Measurements from ENCODE around the gene MYH2.
"Not testable (repeated sequence)": the region's sequence is repeated elsewhere in the genome, so short reads cannot be mapped to it uniquely, and the experiment has no call there.

MYH2 gene

DNA sequence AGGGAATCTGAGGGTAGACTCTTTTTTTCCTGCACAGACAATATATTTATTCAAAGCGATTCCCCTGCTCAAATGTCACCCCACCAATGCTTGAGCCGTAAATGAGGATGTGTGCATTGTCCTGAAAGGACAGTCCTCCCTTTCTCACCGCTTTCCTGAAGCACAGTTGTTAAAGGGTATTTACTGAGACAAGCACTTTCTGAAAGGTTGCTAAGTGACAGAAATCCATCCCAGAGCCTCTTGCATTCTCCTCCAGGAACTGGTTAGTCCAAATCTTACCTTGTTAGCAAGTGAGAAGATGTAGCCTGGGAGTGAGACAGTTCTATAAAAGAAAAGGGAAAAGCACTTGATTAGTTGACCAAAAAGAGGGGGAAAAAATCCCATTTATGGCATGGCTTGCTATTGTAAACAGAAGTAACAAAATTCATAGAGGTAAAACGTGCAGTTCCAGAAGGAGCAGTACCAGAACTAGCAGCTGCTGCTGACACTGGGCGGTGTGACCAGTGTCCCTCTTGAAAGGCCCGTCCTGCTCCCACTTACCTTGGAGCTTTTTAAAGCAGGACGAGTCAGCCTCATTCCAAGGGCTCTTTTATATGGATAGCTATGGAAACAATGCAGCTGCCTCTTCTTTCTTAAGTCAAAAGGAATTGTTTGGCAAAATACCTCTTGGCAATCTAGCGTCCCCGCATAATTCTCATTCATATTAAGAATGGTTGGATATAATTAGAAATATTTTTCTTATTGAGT is at the start of gene MYH2:
MYH2 (minus strand) TSS at position 563 of the 747 bp plus-strand sequence. CDS start 1,738 bp downstream, outside the sequence.
- DNase-seq (ENCODE audit: low read depth in 2 of 2), result no peak

DNA sequence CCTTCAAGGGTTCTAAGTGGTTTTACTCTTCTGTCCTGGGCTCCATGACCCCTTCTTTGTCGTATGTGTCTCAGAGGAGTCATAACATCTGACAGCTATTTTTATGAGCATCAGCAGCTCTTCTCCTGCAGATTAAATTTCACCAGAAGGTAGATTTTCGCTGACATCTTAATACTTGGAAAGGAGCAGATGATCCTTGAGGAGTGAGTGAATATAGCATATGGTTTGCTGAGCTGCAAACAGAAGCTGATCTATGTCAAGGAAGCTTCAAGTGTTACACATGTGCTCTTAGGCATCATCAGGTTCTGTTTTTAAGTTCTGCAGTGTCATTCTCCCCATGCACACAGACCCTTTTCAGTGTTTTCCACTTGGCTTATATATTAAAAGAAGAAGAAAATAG is 49.2 kb upstream of the MYH2 start:
- no peak for DNase-seq (ENCODE audit: low read depth in 2 of 2)

DNA sequence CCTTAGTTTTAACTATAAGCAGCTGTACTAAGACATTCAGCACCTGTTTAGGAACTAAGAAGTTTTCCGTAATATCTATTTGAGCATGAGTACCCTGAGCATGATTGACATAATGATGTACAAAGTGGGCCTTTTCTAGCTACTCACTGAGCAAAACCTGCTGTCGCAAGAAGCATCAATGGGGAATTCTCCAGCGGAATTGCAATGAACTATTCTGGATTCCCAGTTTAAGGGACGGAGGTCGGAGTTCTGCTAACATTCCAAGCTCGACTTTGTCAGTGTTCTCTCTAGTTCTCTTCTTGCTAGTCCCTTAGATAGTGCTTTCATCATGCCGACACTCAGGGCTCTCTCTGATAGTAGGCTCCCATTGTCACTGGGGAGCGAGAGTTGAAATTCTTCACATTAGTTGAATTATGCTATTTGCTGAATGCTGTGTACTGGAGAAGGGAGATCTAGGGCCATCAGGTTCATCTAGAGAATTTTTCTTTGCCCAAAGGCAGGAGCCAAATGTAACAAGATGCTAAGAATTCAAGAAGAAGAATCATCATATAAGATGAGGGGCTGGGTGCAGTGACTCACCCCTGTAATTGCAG is 40.2 kb upstream of the MYH2 start:
- no peak for DNase-seq (ENCODE audit: low read depth in 2 of 2)

DNA sequence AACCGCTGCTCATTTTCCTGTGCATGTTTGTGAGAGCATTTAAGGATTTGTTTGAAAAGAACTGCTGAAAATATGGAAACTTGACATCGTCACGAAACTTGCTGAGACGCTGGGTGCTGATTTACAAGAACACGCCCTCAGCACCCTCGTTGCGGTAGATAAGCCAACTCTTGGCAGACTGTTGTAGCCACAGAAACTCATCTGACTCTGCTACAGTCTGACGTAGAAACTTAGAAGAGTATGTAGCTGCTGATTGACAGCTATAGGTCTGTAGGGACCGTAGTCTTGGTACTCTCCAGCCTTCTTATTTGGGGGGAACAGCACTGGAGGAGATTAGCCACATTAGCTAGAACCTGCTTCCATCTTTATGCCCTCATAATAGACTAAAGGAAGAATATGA is 36.1 kb upstream of the MYH2 start:
- DNase-seq (ENCODE audit: low read depth in 2 of 2), result no peak

DNA sequence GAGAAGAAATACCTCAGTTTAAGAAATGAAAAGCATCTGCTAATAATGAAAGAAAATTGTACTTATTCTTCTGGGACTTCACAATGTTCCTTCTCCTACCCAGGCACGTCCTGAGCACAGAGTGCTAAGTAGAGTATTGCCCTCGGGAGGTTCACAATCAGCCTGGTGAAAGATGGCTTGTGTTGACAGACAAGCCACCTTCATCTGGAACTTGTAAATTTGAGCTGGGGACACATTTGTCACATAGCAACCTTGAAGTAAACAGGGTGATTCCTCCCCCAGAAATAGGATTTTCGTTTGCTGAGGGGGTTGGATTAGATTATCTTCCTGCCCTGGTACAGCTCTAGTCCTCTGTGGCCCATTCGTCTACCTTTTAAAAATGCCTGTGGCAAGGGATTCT is 34.4 kb upstream of the MYH2 start:
- no peak for DNase-seq (ENCODE audit: low read depth in 2 of 2)

DNA sequence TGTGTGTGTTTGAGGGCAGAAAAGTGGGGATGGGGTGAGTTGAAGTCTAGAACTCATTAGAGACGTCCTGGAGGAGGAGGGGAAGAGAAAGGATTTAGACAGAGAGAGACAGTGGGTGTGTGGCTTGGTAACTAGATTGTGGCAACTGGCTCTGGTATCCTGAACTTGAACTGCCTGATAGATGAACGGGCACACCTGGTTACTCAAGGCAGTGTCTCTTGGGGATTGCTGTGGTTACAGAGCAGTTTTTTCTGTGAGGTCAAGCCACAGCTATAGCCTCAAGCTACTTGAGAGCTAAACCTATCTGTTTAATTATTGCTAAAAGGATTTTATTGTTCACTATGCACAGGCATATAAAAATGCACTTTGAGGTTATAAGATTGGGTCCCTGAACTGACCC is 29.8 kb upstream of the MYH2 start:
- no peak for DNase-seq (ENCODE audit: low read depth in 2 of 2)

DNA sequence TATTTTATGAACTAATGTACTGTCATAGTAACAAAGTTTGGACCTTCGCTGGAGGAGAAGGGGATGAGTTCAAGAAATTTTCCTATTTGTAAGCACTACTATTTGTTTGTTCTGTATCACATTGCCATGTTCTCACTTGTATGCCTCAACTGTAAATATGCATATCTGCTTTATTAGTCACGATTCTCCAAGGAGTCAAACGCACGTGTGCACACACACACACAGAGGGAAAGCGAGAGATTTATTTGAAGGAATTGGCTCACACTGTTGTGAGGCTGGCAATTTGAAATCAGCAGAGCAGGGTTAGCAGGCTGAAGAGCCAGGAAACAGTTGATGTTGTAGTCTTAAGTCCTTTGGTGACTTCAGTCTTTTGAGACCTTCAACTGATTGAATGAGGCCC is 24.9 kb upstream of the MYH2 start:
- no peak for DNase-seq (ENCODE audit: low read depth in 2 of 2)

DNA sequence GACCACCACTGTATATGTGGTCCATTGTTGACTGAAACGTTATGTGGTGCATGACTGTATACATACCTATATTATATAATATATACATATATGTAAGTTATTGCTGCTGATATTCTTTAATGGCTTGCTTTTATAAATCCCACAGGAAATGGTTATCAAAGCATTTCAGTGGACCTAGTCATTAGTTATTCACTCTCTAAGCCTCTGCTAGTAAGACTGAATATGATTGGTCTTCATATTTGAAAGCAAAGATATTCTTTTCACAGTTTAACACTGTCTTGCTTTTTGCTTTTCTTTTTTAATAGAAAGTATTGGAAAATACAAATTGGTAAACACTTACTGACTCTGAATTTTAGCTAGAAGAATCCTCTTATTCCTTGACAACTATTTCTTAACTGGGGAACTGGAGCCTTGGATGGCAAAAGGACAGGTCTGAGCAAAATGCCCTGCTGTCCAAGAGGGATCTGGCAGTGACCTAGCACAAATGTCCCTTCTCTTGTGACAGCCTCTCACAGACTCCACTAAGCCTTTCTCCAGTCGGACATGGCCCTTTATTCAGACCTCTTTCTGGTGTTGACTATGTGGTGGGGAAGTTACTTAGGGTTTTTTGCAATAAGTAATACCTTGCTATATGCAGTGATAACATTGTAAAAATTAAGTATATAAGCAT is 14.7 kb upstream of the MYH2 start:
- DNase-seq (ENCODE audit: low read depth in 2 of 2), result no peak

DNA sequence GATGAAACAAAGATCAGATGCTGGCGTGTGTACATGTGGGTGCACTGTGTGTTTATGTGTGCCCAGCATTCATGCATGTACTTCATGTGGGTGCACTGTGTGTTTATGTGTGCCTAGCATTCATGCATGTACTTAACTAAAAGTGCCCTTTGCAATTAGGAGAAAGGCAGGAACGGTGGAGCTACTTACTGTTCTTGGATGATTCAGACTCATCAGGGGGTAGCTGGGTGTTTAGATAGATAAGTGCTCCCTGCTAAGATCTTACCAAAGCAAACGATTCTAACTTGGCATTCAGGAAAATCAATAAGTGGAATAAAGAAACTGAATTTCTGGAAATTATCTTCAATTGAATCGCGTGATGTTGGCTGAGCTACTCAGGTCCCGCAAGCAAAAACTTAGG is 8.6 kb upstream of the MYH2 start:
- no peak for DNase-seq (ENCODE audit: low read depth in 2 of 2)

DNA sequence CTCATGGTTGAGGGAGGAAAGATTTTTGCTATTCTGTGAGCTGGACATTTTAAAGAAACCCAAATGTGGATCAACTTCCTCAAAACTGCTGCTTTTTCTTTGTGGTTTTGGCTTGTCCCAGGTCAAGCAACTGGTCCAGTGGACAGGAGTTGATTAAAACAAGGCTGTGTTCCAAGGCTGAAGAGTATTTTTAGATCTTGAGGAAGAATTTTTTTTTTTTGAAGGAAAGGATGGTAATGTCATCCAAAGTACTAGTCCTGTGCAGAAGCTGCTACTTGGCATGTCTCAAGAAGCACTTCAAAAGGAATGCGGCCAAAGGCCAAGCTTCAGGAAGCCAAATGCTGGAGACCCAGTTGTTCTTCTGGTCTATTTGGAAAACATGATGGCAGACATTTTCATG is 8.0 kb upstream of the MYH2 start:
- no peak for DNase-seq (ENCODE audit: low read depth in 2 of 2)

DNA sequence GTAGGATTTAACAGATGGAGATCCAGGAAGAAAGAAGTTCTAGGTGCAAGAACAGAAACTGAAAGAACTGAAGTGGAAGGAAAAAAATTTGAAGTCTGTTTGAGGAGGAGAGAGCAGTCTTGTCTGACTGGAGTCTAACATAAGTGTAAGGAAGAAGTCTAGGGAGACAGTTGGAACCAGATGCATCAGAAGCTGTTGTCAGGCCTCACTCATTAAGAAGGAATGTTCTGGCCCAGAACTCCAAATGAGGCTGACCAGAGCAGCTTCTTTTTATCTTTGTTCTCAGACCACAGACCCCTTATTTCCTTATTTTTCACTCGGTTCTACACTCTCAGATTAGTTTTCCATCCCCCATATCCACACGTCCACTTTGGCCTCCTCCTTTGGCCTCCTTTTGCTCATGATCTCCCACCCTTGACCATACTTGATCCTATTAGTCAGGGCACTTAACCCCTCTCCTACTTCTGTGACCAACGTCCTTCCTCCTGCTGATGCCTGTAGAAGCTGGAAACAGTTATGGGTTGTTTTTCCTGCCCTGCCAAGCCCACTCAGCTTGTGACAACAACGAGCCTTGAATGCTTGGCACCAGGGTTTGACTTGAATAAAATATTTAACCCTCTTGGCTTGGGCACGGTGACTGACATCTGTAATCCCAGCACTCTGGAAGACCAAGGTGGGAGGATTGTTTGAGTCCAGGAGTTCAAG is 7.0 kb upstream of the MYH2 start:
- DNase-seq (ENCODE audit: low read depth in 2 of 2), result no peak

DNA sequence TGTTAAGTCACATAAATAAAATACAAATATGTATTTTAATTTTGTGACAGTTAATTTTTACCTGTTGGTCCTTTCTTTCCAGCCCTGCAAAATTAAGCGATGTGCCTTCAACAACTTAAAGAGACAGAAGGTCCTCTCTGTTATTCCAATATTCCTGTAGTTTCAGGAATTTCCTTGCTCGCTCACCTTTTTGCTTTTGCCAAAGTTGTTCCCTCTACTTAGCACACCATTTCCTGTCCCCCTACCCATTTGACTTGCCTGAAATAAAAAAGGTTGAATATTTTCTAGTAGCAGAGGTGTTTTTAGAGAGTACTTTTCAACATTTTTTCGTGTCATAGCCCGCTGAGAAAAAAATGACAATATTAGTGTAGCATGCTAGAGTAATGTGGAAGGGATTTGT is 556 bp upstream of the MYH2 start:
- DNase-seq (ENCODE audit: low read depth in 2 of 2), result no peak

DNA sequence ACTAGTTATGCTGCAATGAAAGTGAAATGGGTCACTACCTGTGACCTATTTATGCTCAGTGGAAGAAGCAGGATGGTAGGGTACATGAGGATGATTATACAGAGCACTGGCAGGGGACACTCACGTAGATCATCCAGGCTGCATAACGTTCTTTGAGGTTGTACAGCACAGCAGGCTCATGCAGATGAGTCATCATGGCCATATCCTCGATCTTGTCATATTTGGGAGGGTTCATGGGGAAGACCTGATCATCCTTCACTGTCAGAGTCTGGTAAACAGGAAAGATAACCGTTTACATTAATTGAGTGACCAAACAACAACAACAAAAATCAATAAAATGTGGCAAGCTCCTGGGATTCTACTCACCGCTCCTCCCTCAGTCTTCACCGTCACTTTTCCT is 2.1 kb downstream of the MYH2 start:
- no peak for DNase-seq (ENCODE audit: low read depth in 2 of 2)

DNA sequence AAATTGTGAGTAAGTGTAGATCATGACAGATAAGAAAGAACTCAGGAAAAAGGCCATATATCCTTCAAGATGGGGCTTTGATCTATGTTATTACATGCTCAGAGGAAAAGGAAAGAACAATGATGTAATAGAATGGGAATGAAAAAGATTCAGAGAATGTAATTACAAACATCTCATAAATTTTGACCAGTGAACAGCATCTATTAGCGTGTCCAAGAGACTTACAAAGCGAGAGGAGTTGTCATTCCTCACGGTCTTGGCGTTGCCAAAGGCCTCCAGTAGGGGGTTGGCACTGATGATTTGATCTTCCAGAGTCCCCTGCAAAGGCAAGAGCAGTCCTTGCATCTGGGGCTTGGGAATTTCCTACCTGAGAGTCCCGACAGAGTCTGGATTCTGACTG is 6.0 kb downstream of the MYH2 start:
- not testable (repeated sequence) for DNase-seq (ENCODE audit: low read depth in 2 of 2)

DNA sequence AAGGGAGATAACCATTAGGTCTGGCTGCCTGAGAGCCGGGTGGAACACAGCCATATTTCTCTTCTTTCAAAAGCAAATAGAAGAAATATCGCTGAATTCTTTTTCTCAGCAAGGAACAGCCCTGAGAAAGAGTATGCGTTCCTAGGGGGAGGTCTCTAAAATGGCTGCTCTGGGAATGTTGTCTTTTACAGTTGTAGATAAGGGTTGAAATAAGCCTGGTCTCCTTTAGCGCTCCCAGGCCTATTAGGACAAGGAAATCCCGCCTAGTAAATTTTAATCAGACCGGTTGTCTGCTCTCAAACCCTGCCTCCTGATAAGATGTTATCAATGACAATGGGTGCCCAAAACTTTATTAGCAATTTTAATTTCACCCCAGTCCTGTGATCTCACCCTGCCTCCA is 8.3 kb downstream of the MYH2 start:
- not testable (repeated sequence) for DNase-seq (ENCODE audit: low read depth in 2 of 2)

DNA sequence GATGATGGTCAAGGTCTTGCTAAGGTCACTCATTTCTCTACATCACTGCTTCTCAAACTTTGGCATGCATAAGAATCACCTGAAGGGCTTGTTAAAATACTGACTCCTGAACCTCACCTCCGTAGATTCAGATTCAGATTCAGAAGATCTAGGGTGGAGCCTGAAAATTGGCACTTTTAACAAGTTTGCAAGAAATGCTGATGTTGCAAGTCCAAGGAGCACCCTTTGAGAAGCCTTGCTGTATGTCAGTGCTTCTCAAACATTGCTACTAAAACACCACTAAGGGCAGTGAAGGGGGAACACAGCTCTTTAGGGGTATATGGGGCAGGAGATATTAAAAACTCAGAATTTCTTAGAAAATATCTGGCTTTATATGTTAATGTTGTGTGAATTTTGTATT is 17.4 kb downstream of the MYH2 start:
- DNase-seq (ENCODE audit: low read depth in 2 of 2), result no peak

DNA sequence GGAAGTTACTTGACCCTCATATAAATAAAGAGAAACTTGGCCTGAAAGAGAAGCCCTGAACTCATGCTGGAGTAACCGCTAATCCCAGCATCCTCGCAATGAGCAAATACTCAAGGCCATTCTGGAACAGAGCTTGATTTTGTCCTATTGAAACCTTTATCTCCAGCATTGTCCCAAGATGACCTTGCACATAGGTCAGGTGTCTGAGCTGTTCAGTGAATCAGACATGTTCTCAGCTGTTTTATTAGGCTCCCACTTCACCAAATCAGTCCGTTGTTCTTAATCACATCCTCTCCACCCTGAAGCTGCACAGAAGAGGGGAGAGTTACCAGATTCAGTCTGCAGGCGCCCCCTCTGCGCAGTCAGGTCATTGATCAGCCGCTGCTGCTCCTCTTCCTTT is 22.0 kb downstream of the MYH2 start:
- DNase-seq (ENCODE audit: low read depth in 2 of 2), result no peak

DNA sequence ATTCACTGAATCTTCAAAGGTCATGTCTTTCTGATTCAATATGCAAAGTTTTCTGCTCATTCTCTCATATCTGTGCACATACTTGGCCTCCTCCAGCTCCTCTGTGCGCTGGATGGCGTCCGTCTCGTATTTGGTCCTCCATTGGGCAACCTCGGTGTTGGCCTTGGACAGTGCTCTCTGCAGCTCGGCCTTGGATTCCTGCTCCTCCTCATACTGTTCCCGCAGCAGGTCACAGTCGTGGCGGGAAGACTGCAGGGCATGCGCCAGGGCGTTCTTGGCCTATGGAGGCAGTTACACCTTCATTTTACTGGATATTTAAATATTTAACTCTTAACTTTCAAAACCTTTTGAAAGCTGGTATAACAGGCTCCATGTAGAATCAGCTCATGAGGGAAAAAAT is 22.9 kb downstream of the MYH2 start:
- DNase-seq (ENCODE audit: low read depth in 2 of 2), result no peak

DNA sequence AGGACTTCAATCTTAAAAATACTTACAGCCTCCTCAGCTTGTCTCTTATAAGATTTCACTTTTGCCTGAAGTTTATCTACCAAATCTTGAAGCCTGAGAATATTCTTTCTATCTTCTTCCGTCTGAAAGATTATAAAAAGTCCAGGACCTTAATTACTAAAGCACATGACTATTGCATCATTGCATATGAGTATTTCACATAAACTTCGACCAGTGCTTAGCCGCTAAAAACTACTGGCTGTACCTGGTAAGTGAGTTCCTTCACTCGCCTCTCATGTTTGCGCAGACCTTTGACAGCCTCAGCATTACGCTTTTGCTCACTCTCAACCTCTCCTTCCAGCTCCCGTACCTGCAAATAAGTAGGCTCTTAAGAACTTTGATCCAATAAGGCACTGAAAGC is 26.4 kb downstream of the MYH2 start:
- DNase-seq (ENCODE audit: low read depth in 2 of 2), result no peak

DNA sequence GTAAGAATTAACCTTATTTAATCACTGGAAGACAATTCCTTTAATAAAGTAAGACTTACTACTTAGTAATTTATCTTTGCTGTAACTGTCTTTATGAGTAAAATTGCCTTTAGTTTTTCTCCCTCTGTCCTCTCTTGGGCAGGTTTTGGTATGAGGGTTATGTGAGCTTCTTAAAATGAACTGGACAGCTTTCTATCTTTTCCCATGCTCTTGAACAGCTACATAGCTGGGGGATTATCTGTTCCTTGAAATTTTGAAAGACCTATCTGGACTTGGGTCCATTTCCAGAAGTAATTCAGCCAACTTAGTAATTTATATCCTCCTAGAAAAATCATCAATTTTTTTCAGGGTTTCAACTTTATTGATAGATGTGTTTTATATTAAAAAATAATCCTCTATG is 27.5 kb downstream of the MYH2 start:
- DNase-seq (ENCODE audit: low read depth in 2 of 2), result no peak

DNA sequence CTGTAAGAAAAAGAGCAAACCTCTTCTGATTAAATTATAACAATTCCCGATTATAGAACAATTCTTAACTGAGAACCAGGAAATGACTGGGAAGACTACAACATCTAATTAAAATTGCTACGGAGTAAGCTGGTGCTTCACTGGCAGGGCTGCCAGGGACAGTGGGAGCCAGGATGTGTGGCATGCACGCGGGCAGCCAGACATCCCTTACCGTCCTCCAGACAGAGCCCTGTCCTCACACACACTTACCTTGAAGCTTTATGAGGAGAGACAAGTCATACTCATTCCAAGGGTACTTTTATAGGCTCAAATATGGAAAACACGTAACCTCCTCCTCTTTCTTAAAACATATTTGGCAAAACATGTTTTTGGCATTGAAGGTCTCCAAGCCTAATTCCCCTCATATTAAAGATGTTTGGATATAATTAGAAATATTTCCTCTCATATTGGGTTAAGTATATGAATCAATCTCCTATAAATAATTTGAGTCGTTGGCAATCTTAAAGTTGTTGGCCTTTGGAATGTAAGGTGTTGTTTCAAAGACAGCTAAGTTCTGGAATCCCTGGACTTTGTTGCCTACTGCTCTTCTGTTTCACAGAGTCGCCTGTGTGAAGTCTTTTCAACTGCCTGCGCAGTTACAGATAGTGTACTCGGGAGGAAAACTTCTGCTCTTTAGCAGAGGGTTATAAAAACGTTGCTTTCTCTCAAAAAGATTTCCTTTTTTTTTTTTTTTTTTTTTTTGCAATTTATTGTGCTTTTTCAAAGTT is 31.0 kb downstream of the MYH2 start, which contains the start of gene MYH1:
MYH1 (minus strand) TSS at position 272 of the 767 bp plus-strand sequence. CDS start 1,900 bp downstream, outside the sequence.
- DNase-seq (ENCODE audit: low read depth in 2 of 2), result no peak

DNA sequence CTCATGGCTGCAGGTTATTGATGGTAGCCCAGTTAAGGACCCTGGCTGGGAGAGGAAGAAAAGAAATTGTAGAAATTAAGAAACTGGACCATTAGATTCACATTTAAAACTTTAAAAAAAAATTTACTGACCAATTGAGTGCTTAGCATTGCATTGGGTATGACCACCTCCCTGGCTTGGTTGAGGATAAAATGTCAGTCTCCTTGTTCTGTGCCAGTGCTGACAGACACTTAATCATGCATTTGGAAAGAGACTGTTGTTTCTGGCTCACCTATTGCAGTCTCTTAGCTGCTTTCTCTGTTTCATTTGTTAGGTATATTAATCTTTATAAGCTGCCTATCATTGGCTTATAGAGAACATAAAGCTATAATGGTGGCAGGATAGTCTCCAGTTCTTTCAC is 32.8 kb downstream of the MYH2 start:
- DNase-seq (ENCODE audit: low read depth in 2 of 2), result no peak

Data from stimulated activated CD4-positive, alpha-beta T cell treated with anti-CD3 and anti-CD28 coated beads, Interleukin-4, amount 100 ng/mL, for 48 hours (primary cell).